HepG2 (cell line): ENCODE measurements around the gene NOSTRIN. TPM values are rescaled to one million over a fixed set of nuclear protein-coding genes. Genes with fewer than 3 reads are reported as not detected.

Source experiments
- DR1 ChIP-seq: sonication (generic); formaldehyde crosslinking; IDR thresholded peaks from 2 replicates; pipeline ENCODE4 v1.8.0; 2021; ENCODE audit warnings: mild to moderate bottlenecking, missing genetic modification reagents, inconsistent platforms
- FOXK2 ChIP-seq: fragments of 450-650 bp; IDR thresholded peaks from 2 replicates; pipeline ENCODE4 v1.6.1; 2016
- FOXO1 ChIP-seq: sonication (generic); formaldehyde crosslinking; IDR thresholded peaks from 2 replicates; pipeline ENCODE4 v1.4.0; 2020; ENCODE audit warnings: missing genetic modification reagents
- HOXA9 ChIP-seq: sonication (generic); formaldehyde crosslinking; IDR thresholded peaks from 2 replicates; pipeline ENCODE4 v1.8.1; 2022; ENCODE audit warnings: missing genetic modification reagents, mild to moderate bottlenecking, moderate library complexity, borderline replicate concordance
- KLF9 ChIP-seq: IDR thresholded peaks from 2 replicates; pipeline ENCODE4 v1.6.1; 2016; ENCODE audit warnings: low read depth
- PAX8 ChIP-seq: sonication (generic); formaldehyde crosslinking; IDR thresholded peaks from 2 replicates; pipeline ENCODE4 v1.8.0; 2022; ENCODE audit warnings: mild to moderate bottlenecking, missing genetic modification reagents, borderline replicate concordance
- POGZ ChIP-seq: sonication (generic); formaldehyde crosslinking; IDR thresholded peaks from 2 replicates; pipeline ENCODE4 v1.4.0; 2020; ENCODE audit warnings: mild to moderate bottlenecking, missing genetic modification reagents
- RBFOX2 ChIP-seq: fragments of 200-400 bp; formaldehyde crosslinking; IDR thresholded peaks from 2 replicates; pipeline ENCODE4 v1.6.1; 2017; ENCODE audit warnings: low read depth, mild to moderate bottlenecking, low read length
- SIX1 ChIP-seq: sonication (generic); formaldehyde crosslinking; IDR thresholded peaks from 2 replicates; pipeline ENCODE4 v1.4.0; 2020; ENCODE audit warnings: missing genetic modification reagents, borderline replicate concordance
- TARDBP ChIP-seq: sonication (generic); formaldehyde crosslinking; IDR thresholded peaks from 2 replicates; pipeline ENCODE4 v1.8.0; 2022; ENCODE audit warnings: mild to moderate bottlenecking, missing genetic modification reagents
- THAP11 ChIP-seq: IDR thresholded peaks from 2 replicates; pipeline ENCODE4 v1.6.1; 2016; ENCODE audit warnings: missing biosample characterization, missing genetic modification reagents
- ZC3H4 ChIP-seq: sonication (generic); formaldehyde crosslinking; IDR thresholded peaks from 2 replicates; pipeline ENCODE4 v1.4.0; 2020; ENCODE audit warnings: missing genetic modification reagents, borderline replicate concordance
- ZFP36L2 ChIP-seq: sonication (generic); formaldehyde crosslinking; IDR thresholded peaks from 2 replicates; pipeline ENCODE4 v1.4.0; 2020; ENCODE audit warnings: missing genetic modification reagents
- ZNF263 ChIP-seq: sonication (generic); formaldehyde crosslinking; IDR thresholded peaks from 2 replicates; pipeline ENCODE4 v1.4.0; 2020; ENCODE audit warnings: missing genetic modification reagents
- ZNF274 ChIP-seq: sonication (generic); formaldehyde crosslinking; IDR thresholded peaks from 2 replicates; pipeline ENCODE4 v1.5.1; 2020; ENCODE audit warnings: mild to moderate bottlenecking, missing genetic modification reagents
- ZNF296 ChIP-seq: sonication (generic); formaldehyde crosslinking; conservative IDR thresholded peaks from 2 replicates; pipeline ENCODE4 v1.5.0; 2020; ENCODE audit warnings: mild to moderate bottlenecking, missing genetic modification reagents
- ZNF629 ChIP-seq: sonication (generic); formaldehyde crosslinking; conservative IDR thresholded peaks from 2 replicates; pipeline ENCODE4 v1.5.0; 2020; ENCODE audit warnings: missing genetic modification reagents
- ZNF788 ChIP-seq: sonication (generic); formaldehyde crosslinking; IDR thresholded peaks from 2 replicates; pipeline ENCODE4 v1.5.0; 2020; ENCODE audit warnings: mild to moderate bottlenecking, missing genetic modification reagents, borderline replicate concordance
- ZSCAN31 ChIP-seq: sonication (generic); formaldehyde crosslinking; IDR thresholded peaks from 2 replicates; pipeline ENCODE4 v1.5.0; 2020; ENCODE audit warnings: low read depth, mild to moderate bottlenecking, missing genetic modification reagents
- polyA plus RNA-seq, 8 experiments: library from polyadenylated mRNA; depleted of rRNA in 3 of 8; stranded (reverse) in 7 of 8; unstranded in 1 of 8; fragments of >200 nt; fragmentation: Illumina TruSeq in 4 of 8; extraction: Trizol in 4 of 8; gene quantifications; 2 replicates each; pipeline versions ENCODE4 v1.2.1 to v1.2.3, GENCODE V29; 2011 to 2016; ENCODE audit warnings: low read depth in 4 of 8, missing spikeins in 1 of 8, mixed read lengths in 1 of 8; ENCODE audit not compliant: insufficient read depth in 1 of 8
- total RNA-seq, 5 experiments: library from RNA; depleted of rRNA; stranded (reverse); fragments of >200 nt; fragmentation: Illumina TruSeq; extraction: Trizol; gene quantifications; 2 replicates each; pipeline ENCODE4 v1.2.3, GENCODE V29; 2016; ENCODE audit warnings: low read depth in 1 of 5
- TF ChIP-seq, protein P1 (sequence below): sonication (generic); formaldehyde crosslinking; IDR thresholded peaks from 2 replicates; pipeline ENCODE4 v1.5.1; 2020; ENCODE audit warnings: mild to moderate bottlenecking, missing genetic modification reagents, borderline replicate concordance
- TF ChIP-seq, protein P2 (sequence below): sonication (generic); formaldehyde crosslinking; IDR thresholded peaks from 2 replicates; pipeline ENCODE4 v1.5.0; 2020; ENCODE audit warnings: mild to moderate bottlenecking, missing genetic modification reagents
- TF ChIP-seq, protein P3 (sequence below): sonication (generic); formaldehyde crosslinking; IDR thresholded peaks from 2 replicates; pipeline ENCODE4 v1.5.1; 2020; ENCODE audit warnings: mild to moderate bottlenecking, missing genetic modification reagents, borderline replicate concordance

Gene NOSTRIN
- total and polyA plus RNA-seq, 2 of the 13 experiments (the other 11 are each of a cell fraction or from before 2014, with no cell fraction given), result 0.22 TPM

DNA sequence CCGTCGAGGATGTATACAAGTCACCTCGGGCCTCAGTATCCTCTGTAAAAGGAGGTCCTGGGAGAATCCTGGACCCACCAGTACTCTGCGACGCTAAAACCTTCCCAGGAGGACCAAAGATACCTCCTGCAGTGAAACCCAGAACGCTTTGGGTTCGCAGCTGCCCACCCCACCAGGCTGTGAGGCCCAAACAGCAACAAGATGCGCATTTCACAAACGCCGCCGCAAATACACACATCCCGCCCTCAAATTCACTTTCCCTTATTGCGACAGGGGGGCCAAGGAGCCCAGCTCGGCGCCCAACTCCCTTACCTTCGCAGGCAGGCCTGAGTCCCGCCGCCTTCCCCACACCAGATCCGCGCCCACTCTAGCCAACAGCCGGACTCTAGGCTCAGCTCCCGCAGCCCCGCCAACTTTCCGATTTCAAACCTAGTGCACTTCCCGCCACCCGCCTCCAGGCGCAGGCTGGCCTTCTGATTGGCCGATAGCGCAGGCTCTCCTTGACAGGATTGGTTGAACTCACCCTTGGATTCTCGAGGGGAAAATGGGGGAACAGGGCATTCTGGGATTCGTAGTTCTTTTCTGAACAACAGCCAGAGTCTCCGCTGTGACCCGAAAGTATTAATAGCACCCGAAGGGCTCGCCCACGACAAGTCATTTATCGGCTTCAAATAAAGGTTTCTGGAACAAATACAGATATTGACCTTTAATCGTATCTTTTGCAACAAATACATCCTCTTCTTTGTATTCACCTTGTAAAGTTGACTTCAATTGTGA is 87.8 kb downstream of the NOSTRIN start, which contains the start of gene SPC25 (continued):
- TF ChIP-seq DR1 (CRISPR knock-in tag) (peak; percentile 78; the same call in 1 of the 2 replicates), ZNF274 (CRISPR knock-in tag) (peak; percentile 67; the same call in 1 of the 2 replicates), SIX1 (CRISPR knock-in tag) (no peak), FOXK2 (no peak), ZFP36L2 (CRISPR knock-in tag) (no peak; the same call in 1 of the 2 replicates), POGZ (CRISPR knock-in tag) (peak; percentile 90), KLF9 (CRISPR knock-in tag) (no peak), ZNF629 (no peak), ZNF263 (CRISPR knock-in tag) (0 out of 2 replicates have a peak, but pooled peaks have one; percentile 26), TARDBP (CRISPR knock-in tag) (peak; percentile 71; the same call in 1 of the 2 replicates), ZNF296 (CRISPR knock-in tag) (peak; percentile 66; the same call in 1 of the 2 replicates), PAX8 (no peak), FOXO1 (CRISPR knock-in tag) (peak; percentile 60; the same call in 1 of the 2 replicates), THAP11 (CRISPR knock-in tag) (peak; percentile 100), ZNF788 (peak; percentile 82; the same call in 1 of the 2 replicates), ZSCAN31 (peak; percentile 60; the same call in 1 of the 2 replicates), ZC3H4 (no peak), HOXA9 (no peak), RBFOX2 (peak; percentile 64; the same call in 1 of the 2 replicates)
- TF ChIP-seq, protein P1, sequence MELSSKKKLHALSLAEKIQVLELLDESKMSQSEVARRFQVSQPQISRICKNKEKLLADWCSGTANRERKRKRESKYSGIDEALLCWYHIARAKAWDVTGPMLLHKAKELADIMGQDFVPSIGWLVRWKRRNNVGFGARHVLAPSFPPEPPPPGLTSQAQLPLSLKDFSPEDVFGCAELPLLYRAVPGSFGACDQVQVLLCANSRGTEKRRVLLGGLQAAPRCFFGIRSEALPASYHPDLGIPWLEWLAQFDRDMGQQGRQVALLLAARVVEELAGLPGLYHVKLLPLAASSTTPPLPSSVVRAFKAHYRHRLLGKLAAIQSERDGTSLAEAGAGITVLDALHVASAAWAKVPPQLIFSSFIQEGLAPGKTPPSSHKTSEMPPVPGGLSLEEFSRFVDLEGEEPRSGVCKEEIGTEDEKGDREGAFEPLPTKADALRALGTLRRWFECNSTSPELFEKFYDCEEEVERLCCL, result no peak
- TF ChIP-seq, protein P2, sequence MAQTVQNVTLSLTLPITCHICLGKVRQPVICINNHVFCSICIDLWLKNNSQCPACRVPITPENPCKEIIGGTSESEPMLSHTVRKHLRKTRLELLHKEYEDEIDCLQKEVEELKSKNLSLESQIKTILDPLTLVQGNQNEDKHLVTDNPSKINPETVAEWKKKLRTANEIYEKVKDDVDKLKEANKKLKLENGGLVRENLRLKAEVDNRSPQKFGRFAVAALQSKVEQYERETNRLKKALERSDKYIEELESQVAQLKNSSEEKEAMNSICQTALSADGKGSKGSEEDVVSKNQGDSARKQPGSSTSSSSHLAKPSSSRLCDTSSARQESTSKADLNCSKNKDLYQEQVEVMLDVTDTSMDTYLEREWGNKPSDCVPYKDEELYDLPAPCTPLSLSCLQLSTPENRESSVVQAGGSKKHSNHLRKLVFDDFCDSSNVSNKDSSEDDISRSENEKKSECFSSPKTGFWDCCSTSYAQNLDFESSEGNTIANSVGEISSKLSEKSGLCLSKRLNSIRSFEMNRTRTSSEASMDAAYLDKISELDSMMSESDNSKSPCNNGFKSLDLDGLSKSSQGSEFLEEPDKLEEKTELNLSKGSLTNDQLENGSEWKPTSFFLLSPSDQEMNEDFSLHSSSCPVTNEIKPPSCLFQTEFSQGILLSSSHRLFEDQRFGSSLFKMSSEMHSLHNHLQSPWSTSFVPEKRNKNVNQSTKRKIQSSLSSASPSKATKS (CRISPR knock-in tag), result no peak
- TF ChIP-seq, protein P3, sequence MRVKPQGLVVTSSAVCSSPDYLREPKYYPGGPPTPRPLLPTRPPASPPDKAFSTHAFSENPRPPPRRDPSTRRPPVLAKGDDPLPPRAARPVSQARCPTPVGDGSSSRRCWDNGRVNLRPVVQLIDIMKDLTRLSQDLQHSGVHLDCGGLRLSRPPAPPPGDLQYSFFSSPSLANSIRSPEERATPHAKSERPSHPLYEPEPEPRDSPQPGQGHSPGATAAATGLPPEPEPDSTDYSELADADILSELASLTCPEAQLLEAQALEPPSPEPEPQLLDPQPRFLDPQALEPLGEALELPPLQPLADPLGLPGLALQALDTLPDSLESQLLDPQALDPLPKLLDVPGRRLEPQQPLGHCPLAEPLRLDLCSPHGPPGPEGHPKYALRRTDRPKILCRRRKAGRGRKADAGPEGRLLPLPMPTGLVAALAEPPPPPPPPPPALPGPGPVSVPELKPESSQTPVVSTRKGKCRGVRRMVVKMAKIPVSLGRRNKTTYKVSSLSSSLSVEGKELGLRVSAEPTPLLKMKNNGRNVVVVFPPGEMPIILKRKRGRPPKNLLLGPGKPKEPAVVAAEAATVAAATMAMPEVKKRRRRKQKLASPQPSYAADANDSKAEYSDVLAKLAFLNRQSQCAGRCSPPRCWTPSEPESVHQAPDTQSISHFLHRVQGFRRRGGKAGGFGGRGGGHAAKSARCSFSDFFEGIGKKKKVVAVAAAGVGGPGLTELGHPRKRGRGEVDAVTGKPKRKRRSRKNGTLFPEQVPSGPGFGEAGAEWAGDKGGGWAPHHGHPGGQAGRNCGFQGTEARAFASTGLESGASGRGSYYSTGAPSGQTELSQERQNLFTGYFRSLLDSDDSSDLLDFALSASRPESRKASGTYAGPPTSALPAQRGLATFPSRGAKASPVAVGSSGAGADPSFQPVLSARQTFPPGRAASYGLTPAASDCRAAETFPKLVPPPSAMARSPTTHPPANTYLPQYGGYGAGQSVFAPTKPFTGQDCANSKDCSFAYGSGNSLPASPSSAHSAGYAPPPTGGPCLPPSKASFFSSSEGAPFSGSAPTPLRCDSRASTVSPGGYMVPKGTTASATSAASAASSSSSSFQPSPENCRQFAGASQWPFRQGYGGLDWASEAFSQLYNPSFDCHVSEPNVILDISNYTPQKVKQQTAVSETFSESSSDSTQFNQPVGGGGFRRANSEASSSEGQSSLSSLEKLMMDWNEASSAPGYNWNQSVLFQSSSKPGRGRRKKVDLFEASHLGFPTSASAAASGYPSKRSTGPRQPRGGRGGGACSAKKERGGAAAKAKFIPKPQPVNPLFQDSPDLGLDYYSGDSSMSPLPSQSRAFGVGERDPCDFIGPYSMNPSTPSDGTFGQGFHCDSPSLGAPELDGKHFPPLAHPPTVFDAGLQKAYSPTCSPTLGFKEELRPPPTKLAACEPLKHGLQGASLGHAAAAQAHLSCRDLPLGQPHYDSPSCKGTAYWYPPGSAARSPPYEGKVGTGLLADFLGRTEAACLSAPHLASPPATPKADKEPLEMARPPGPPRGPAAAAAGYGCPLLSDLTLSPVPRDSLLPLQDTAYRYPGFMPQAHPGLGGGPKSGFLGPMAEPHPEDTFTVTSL (CRISPR knock-in tag), result no peak
